Esophagus muscularis mucosa (tissue), 4 donors: Measurements from ENCODE around the gene WDHD1. TPM values are rescaled to one million over a fixed set of nuclear protein-coding genes. Genes with fewer than 3 reads are reported as not detected.
"Not testable (repeated sequence)": the region's sequence is repeated elsewhere in the genome, so short reads cannot be mapped to it uniquely, and the experiment has no call there.

Experiments
- DNase-seq: peaks from one replicate; pipeline ENCODE4 v3.0.0-alpha.2; 2017; ENCODE audit errors: extremely low spot score
- H3K27ac ChIP-seq, 4 donors: fragments of 200-600 bp; sonication (generic); replicated peaks in 1 of 4; 1 replicate in 3 of 4; 2 replicates in 1 of 4; pipeline ENCODE4 v1.5.1; 2016 to 2019; ENCODE audit warnings: mild to moderate bottlenecking in 1 of 4
- H3K27me3 ChIP-seq, 4 donors: fragments of 200-600 bp; sonication (generic); one replicate each; pipeline versions ENCODE4 v1.5.1 to v1.6.0; 2016 to 2019
- H3K36me3 ChIP-seq, 4 donors: fragments of 200-600 bp; sonication (generic); one replicate each; pipeline ENCODE4 v1.5.1; 2016 to 2019
- H3K4me1 ChIP-seq, 4 donors: fragments of 200-600 bp; sonication (generic); one replicate each; pipeline ENCODE4 v1.5.1; 2016 to 2019
- H3K4me3 ChIP-seq, 4 donors: fragments of 200-600 bp; sonication (generic); 1 replicate in 2 of 4; 2 replicates in 2 of 4; pipeline ENCODE4 v1.5.1; 2016 to 2019; ENCODE audit warnings: mild to moderate bottlenecking in 4 of 4, moderate library complexity in 1 of 4
- H3K9me3 ChIP-seq, 4 donors: fragments of 200-600 bp; sonication (generic); 1 replicate in 3 of 4; 2 replicates in 1 of 4; pipeline ENCODE4 v1.5.1; 2016 to 2019
- CTCF ChIP-seq, 3 experiments: fragments of 200-600 bp in 2 of 3; fragments of 450-650 bp in 1 of 3; sonication (generic) in 2 of 3; IDR thresholded peaks; one replicate each; pipeline ENCODE4 v1.5.1; 2017 to 2019; ENCODE audit warnings: antibody characterized with exemption in 3 of 3, mild to moderate bottlenecking in 2 of 3, moderate library complexity in 1 of 3
- EP300 ChIP-seq: sonication (generic); formaldehyde crosslinking; IDR thresholded peaks from one replicate; pipeline ENCODE4 v1.6.1; 2017; ENCODE audit warnings: antibody characterized with exemption
- POLR2A ChIP-seq: fragments of 450-650 bp; IDR thresholded peaks from one replicate; pipeline ENCODE4 v1.6.1; 2017; ENCODE audit warnings: antibody characterized with exemption, moderate library complexity, mild to moderate bottlenecking, low read depth
- POLR2AphosphoS5 ChIP-seq, 2 donors: sonication (generic); formaldehyde crosslinking; IDR thresholded peaks; one replicate each; pipeline ENCODE4 v1.6.1; 2017; ENCODE audit warnings: antibody characterized with exemption in 2 of 2
- WGBS: methylation state at CpG from one replicate; pipeline ENCODE4 v1.1.5; 2018; 5-methylcytosine and 5-hydroxymethylcytosine counted together
- intact Hi-C: fragments of 100-400 bp; cut with DNase I; formaldehyde crosslinking; loops from one replicate; pipeline ENCODE4 v1.15.1; 2023
- total RNA-seq, 4 donors: library from RNA; depleted of rRNA; stranded (reverse); fragments of >200 nt; gene quantifications; one replicate each; pipeline versions ENCODE4 v1.1.0 to v1.2.1, GENCODE V29; 2016

The WDHD1 gene
- total RNA-seq, 4 donors from 2014 or later, result 1.1 to 4.2 (median 1.4) TPM

- no peak for TF ChIP-seq EP300
- TF ChIP-seq POLR2A, result no peak
- no peak for TF ChIP-seq POLR2AphosphoS5 (IDR thresholded peaks at IDR 0.05)
- no peak for TF ChIP-seq CTCF (IDR thresholded peaks at IDR 0.05)
- intact Hi-C loops, result no loop called here
- H3K27ac ChIP-seq, result no peak overlapping the region
- whole genome bisulfite sequencing, result 56% methylated on average over 1 of the region's 1 CpG
- no peaks in the 10 kb centered on the region for H3K4me1 ChIP-seq
- DNase-seq, result no peak
- no peaks in the 10 kb centered on the region for H3K27me3 ChIP-seq
- no peaks in the 10 kb centered on the region for H3K9me3 ChIP-seq
- H3K4me3 ChIP-seq, result no peak overlapping the region
- no peaks in the 10 kb centered on the region for H3K36me3 ChIP-seq
These were observed 106.8 kb downstream of the WDHD1 start for GRCh38 chr14:54920052-54920451.

GRCh38 chr14:54919330-54919729 is 107.6 kb downstream of the WDHD1 start:
- no peaks in the 10 kb centered on the region for H3K36me3 ChIP-seq
- H3K27me3 ChIP-seq, result no peaks in the 10 kb centered on the region
- no peaks in the 10 kb centered on the region for H3K9me3 ChIP-seq
- DNase-seq, result no peak
- intact Hi-C loops, result no loop called here
- TF ChIP-seq POLR2AphosphoS5 (IDR thresholded peaks at IDR 0.05) (no peak), CTCF (IDR thresholded peaks at IDR 0.05) (no peak), POLR2A (no peak), EP300 (no peak)
- no peaks in the 10 kb centered on the region for H3K4me1 ChIP-seq
- H3K27ac ChIP-seq, result no peak overlapping the region
- no peak overlapping the region for H3K4me3 ChIP-seq

GRCh38 chr14:54918427-54918826 is 108.5 kb downstream of the WDHD1 start:
- 69% methylated on average over 5 of the region's 5 CpGs for WGBS
- Histone ChIP-seq H3K9me3 (no peaks in the 10 kb centered on the region), H3K4me3 (no peak overlapping the region), H3K4me1 (no peaks in the 10 kb centered on the region), H3K27ac (no peak overlapping the region), H3K27me3 (no peaks in the 10 kb centered on the region), H3K36me3 (no peaks in the 10 kb centered on the region)
- TF ChIP-seq EP300, result no peak
- no peak for TF ChIP-seq POLR2A
- no peak for TF ChIP-seq CTCF (IDR thresholded peaks at IDR 0.05)
- TF ChIP-seq POLR2AphosphoS5 (IDR thresholded peaks at IDR 0.05), result no peak
- intact Hi-C loops, result no loop called here
- DNase-seq, result no peak

GRCh38 chr14:54916101-54916500 is 110.8 kb downstream of the WDHD1 start:
- Histone ChIP-seq H3K36me3 (no peaks in the 10 kb centered on the region), H3K9me3 (no peaks in the 10 kb centered on the region), H3K4me1 (peaks cover 0 to 9% (median 4%) of the 10 kb centered on the region in 4 donors), H3K4me3 (no peak overlapping the region), H3K27me3 (no peaks in the 10 kb centered on the region), H3K27ac (no peak overlapping the region)
- no peak for DNase-seq
- WGBS, result 91% methylated on average over 1 of the region's 1 CpG
- intact Hi-C loops, result no loop called here
- no peak for TF ChIP-seq EP300
- TF ChIP-seq CTCF (IDR thresholded peaks at IDR 0.05), result no peak
- TF ChIP-seq POLR2AphosphoS5 (IDR thresholded peaks at IDR 0.05), result no peak
- TF ChIP-seq POLR2A, result no peak

- WGBS, result 94% methylated on average over 5 of the region's 5 CpGs
- no peak overlapping the region for H3K4me3 ChIP-seq
- TF ChIP-seq EP300, result no peak
- no peak for TF ChIP-seq POLR2A
- no peak for TF ChIP-seq POLR2AphosphoS5 (IDR thresholded peaks at IDR 0.05)
- no peak for TF ChIP-seq CTCF (IDR thresholded peaks at IDR 0.05)
- no peaks in the 10 kb centered on the region for H3K27me3 ChIP-seq
- intact Hi-C loops, result no loop called here
- no peak overlapping the region for H3K27ac ChIP-seq
- H3K9me3 ChIP-seq, result no peaks in the 10 kb centered on the region
- no peak for DNase-seq
- peaks cover 0 to 9% (median 4%) of the 10 kb centered on the region in 4 donors for H3K4me1 ChIP-seq
- H3K36me3 ChIP-seq, result no peaks in the 10 kb centered on the region
These were observed 116.9 kb downstream of the WDHD1 start for GRCh38 chr14:54909817-54910558.

- H3K36me3 ChIP-seq, H3K9me3 ChIP-seq, H3K4me3 ChIP-seq, H3K27me3 ChIP-seq, H3K27ac ChIP-seq, DNase-seq, intact Hi-C loops, H3K4me1 ChIP-seq: not testable (repeated sequence)
- WGBS, result 77% methylated on average over 4 of the region's 4 CpGs
These were observed 117.9 kb downstream of the WDHD1 start for GRCh38 chr14:54908973-54909372.
